HepG2 (cell line): ENCODE results near the gene GABRA4. TPM values are rescaled to one million over a fixed set of nuclear protein-coding genes. Genes with fewer than 3 reads are reported as not detected.

Source experiments
- ATAD3A ChIP-seq: sonication (generic); formaldehyde crosslinking; IDR thresholded peaks from 2 replicates; pipeline ENCODE4 v1.4.0; 2020; ENCODE audit warnings: missing genetic modification reagents
- ATRX ChIP-seq: sonication (generic); formaldehyde crosslinking; IDR thresholded peaks from 2 replicates; pipeline ENCODE4 v1.4.0; 2020; ENCODE audit warnings: missing genetic modification reagents, borderline replicate concordance
- ELF1 ChIP-seq: sonication (generic); formaldehyde crosslinking; IDR thresholded peaks from 2 replicates; pipeline ENCODE4 v1.4.0; 2020; ENCODE audit warnings: missing genetic modification reagents
- ERF ChIP-seq: IDR thresholded peaks from 2 replicates; pipeline ENCODE4 v1.6.1; 2018; ENCODE audit warnings: missing biosample characterization, missing genetic modification reagents
- HHEX ChIP-seq: IDR thresholded peaks from 2 replicates; pipeline ENCODE4 v1.6.1; 2016; ENCODE audit warnings: control low read depth
- RFX1 ChIP-seq: fragments of 450-650 bp; IDR thresholded peaks from 2 replicates; pipeline ENCODE4 v1.6.1; 2017
- SMAD1 ChIP-seq: sonication (generic); formaldehyde crosslinking; IDR thresholded peaks from 2 replicates; pipeline ENCODE4 v1.4.0; 2020; ENCODE audit warnings: missing genetic modification reagents, low read depth, mild to moderate bottlenecking, borderline replicate concordance
- SMYD3 ChIP-seq: sonication (generic); formaldehyde crosslinking; IDR thresholded peaks from 2 replicates; pipeline ENCODE4 v1.8.1; 2023; ENCODE audit warnings: mild to moderate bottlenecking, missing genetic modification reagents
- SNRNP70 ChIP-seq: fragments of 200-400 bp; formaldehyde crosslinking; IDR thresholded peaks from 2 replicates; pipeline ENCODE4 v1.6.1; 2017; ENCODE audit warnings: mild to moderate bottlenecking, low read depth, low read length, moderate library complexity
- SP140L ChIP-seq: sonication (generic); formaldehyde crosslinking; IDR thresholded peaks from 2 replicates; pipeline ENCODE4 v1.4.0; 2020; ENCODE audit warnings: missing genetic modification reagents, borderline replicate concordance
- ZBTB7A ChIP-seq: sonication (generic); formaldehyde crosslinking; IDR thresholded peaks from 2 replicates; pipeline ENCODE4 v1.8.0; 2022; ENCODE audit warnings: mild to moderate bottlenecking, missing genetic modification reagents
- ZNF501 ChIP-seq: sonication (generic); formaldehyde crosslinking; IDR thresholded peaks from 2 replicates; pipeline ENCODE4 v1.5.1; 2020; ENCODE audit warnings: mild to moderate bottlenecking, moderate library complexity, missing genetic modification reagents
- ZNF883 ChIP-seq: sonication (generic); formaldehyde crosslinking; IDR thresholded peaks from 2 replicates; pipeline ENCODE4 v1.5.1; 2020; ENCODE audit warnings: mild to moderate bottlenecking, missing genetic modification reagents; ENCODE audit errors: not compliant biosample characterization
- polyA plus RNA-seq, 8 experiments: library from polyadenylated mRNA; depleted of rRNA in 3 of 8; stranded (reverse) in 7 of 8; unstranded in 1 of 8; fragments of >200 nt; fragmentation: Illumina TruSeq in 4 of 8; extraction: Trizol in 4 of 8; gene quantifications; 2 replicates each; pipeline versions ENCODE4 v1.2.1 to v1.2.3, GENCODE V29; 2011 to 2016; ENCODE audit warnings: low read depth in 4 of 8, missing spikeins in 1 of 8, mixed read lengths in 1 of 8; ENCODE audit not compliant: insufficient read depth in 1 of 8
- total RNA-seq, 5 experiments: library from RNA; depleted of rRNA; stranded (reverse); fragments of >200 nt; fragmentation: Illumina TruSeq; extraction: Trizol; gene quantifications; 2 replicates each; pipeline ENCODE4 v1.2.3, GENCODE V29; 2016; ENCODE audit warnings: low read depth in 1 of 5
- TF ChIP-seq, protein P1 (sequence below): sonication (generic); formaldehyde crosslinking; IDR thresholded peaks from 2 replicates; pipeline ENCODE4 v1.5.0; 2020; ENCODE audit warnings: missing genetic modification reagents
- TF ChIP-seq, protein P2 (sequence below): sonication (generic); formaldehyde crosslinking; IDR thresholded peaks from 2 replicates; pipeline ENCODE4 v1.4.0; 2020; ENCODE audit warnings: missing genetic modification reagents
- TF ChIP-seq, protein P3 (sequence below): sonication (generic); formaldehyde crosslinking; IDR thresholded peaks from 2 replicates; pipeline ENCODE4 v1.9.0; 2022; ENCODE audit warnings: low read depth, missing genetic modification reagents

Gene GABRA4
- total and polyA plus RNA-seq, 2 of the 13 experiments (the other 11 are each of a cell fraction or from before 2014, with no cell fraction given) = not detected

DNA sequence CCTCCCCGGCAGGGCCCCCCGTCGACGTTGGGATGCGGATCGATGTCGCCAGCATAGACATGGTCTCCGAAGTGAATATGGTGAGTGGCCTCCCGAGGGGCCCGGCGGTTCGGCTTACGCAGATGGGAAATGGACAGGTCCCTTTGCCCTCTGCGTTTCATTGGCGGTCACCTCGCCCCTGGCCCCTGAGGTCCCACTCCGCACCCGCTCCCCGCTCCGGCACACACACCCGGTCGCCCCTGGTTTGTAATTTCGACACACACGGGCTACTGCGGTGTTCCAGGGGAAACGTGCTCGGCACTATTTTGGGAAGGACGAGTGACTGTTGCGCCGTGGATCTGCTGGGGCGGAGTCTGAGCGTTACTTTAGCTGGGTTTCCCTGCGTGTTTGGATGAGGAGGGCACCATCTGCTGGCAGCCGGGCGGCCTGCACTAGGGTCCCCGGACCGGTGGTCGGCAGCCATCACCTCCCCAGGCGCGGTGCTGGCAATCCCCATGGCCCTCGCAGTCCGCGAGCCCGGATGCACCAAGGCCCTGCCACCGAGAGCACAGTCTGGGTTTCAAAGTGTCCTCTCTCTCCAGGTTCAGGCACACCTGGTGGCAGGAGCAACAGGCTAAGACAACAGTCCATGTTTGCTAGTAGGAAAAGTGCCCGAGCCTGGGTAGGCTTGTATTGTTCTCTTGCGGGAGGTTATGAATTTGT lies 39.2 kb upstream of the GABRA4 start (continued):
- TF ChIP-seq SNRNP70 (no peak), ELF1 (no peak), ZBTB7A (peak; percentile 69; the same call in 1 of the 2 replicates), ZNF501 (CRISPR knock-in tag) (peak; percentile 54; the same call in 1 of the 2 replicates), RFX1 (no peak), SP140L (CRISPR knock-in tag) (no peak), HHEX (CRISPR knock-in tag) (no peak), SMAD1 (CRISPR knock-in tag) (no peak), ZNF883 (CRISPR knock-in tag) (no peak), SMYD3 (CRISPR knock-in tag) (no peak), ATRX (no peak), ERF (no peak), ATAD3A (no peak)
- TF ChIP-seq, protein P1, sequence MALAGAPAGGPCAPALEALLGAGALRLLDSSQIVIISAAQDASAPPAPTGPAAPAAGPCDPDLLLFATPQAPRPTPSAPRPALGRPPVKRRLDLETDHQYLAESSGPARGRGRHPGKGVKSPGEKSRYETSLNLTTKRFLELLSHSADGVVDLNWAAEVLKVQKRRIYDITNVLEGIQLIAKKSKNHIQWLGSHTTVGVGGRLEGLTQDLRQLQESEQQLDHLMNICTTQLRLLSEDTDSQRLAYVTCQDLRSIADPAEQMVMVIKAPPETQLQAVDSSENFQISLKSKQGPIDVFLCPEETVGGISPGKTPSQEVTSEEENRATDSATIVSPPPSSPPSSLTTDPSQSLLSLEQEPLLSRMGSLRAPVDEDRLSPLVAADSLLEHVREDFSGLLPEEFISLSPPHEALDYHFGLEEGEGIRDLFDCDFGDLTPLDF (CRISPR knock-in tag) = no peak
- TF ChIP-seq, protein P2, sequence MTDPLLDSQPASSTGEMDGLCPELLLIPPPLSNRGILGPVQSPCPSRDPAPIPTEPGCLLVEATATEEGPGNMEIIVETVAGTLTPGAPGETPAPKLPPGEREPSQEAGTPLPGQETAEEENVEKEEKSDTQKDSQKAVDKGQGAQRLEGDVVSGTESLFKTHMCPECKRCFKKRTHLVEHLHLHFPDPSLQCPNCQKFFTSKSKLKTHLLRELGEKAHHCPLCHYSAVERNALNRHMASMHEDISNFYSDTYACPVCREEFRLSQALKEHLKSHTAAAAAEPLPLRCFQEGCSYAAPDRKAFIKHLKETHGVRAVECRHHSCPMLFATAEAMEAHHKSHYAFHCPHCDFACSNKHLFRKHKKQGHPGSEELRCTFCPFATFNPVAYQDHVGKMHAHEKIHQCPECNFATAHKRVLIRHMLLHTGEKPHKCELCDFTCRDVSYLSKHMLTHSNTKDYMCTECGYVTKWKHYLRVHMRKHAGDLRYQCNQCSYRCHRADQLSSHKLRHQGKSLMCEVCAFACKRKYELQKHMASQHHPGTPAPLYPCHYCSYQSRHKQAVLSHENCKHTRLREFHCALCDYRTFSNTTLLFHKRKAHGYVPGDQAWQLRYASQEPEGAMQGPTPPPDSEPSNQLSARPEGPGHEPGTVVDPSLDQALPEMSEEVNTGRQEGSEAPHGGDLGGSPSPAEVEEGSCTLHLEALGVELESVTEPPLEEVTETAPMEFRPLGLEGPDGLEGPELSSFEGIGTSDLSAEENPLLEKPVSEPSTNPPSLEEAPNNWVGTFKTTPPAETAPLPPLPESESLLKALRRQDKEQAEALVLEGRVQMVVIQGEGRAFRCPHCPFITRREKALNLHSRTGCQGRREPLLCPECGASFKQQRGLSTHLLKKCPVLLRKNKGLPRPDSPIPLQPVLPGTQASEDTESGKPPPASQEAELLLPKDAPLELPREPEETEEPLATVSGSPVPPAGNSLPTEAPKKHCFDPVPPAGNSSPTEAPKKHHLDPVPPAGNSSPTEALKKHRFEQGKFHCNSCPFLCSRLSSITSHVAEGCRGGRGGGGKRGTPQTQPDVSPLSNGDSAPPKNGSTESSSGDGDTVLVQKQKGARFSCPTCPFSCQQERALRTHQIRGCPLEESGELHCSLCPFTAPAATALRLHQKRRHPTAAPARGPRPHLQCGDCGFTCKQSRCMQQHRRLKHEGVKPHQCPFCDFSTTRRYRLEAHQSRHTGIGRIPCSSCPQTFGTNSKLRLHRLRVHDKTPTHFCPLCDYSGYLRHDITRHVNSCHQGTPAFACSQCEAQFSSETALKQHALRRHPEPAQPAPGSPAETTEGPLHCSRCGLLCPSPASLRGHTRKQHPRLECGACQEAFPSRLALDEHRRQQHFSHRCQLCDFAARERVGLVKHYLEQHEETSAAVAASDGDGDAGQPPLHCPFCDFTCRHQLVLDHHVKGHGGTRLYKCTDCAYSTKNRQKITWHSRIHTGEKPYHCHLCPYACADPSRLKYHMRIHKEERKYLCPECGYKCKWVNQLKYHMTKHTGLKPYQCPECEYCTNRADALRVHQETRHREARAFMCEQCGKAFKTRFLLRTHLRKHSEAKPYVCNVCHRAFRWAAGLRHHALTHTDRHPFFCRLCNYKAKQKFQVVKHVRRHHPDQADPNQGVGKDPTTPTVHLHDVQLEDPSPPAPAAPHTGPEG (CRISPR knock-in tag) = no peak
- TF ChIP-seq, protein P3, sequence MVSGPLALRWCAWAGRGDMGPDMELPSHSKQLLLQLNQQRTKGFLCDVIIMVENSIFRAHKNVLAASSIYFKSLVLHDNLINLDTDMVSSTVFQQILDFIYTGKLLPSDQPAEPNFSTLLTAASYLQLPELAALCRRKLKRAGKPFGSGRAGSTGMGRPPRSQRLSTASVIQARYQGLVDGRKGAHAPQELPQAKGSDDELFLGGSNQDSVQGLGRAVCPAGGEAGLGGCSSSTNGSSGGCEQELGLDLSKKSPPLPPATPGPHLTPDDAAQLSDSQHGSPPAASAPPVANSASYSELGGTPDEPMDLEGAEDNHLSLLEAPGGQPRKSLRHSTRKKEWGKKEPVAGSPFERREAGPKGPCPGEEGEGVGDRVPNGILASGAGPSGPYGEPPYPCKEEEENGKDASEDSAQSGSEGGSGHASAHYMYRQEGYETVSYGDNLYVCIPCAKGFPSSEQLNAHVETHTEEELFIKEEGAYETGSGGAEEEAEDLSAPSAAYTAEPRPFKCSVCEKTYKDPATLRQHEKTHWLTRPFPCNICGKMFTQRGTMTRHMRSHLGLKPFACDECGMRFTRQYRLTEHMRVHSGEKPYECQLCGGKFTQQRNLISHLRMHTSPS (CRISPR knock-in tag) = no peak
